OCI-LY1 (cell line): Measurements from ENCODE around the gene PTPRM.

ENCODE experiments used
- H2AFZ ChIP-seq: fragments of 200-600 bp; sonication (generic), shearing (Covaris generic); 2 replicates; pipeline ENCODE4 v1.6.0; 2014; ENCODE audit warnings: antibody characterized with exemption, mild to moderate bottlenecking, low read length
- H3F3A ChIP-seq: fragments of 200-600 bp; sonication (generic), shearing (Covaris generic); 2 replicates; pipeline ENCODE4 v1.6.0; 2014; ENCODE audit warnings: mild to moderate bottlenecking, antibody characterized with exemption, low read length, moderate library complexity; ENCODE audit not compliant: insufficient read depth
- H3K27ac ChIP-seq: fragments of 200-600 bp; sonication (generic); 2 replicates; pipeline ENCODE4 v1.5.1; 2014; ENCODE audit warnings: low read length, mixed run types, mild to moderate bottlenecking, low read depth; ENCODE audit not compliant: poor library complexity, severe bottlenecking
- H3K27me3 ChIP-seq: fragments of 200-600 bp; sonication (generic); 2 replicates; pipeline ENCODE4 v1.6.0; 2014; ENCODE audit warnings: antibody characterized with exemption, mild to moderate bottlenecking, low read length, moderate library complexity; ENCODE audit not compliant: insufficient read depth
- H3K36me3 ChIP-seq: fragments of 200-600 bp; sonication (generic); 2 replicates; pipeline ENCODE4 v1.6.1; 2014; ENCODE audit warnings: mild to moderate bottlenecking, antibody characterized with exemption, low read length, moderate library complexity, mixed read lengths; ENCODE audit not compliant: insufficient read depth
- H3K4me1 ChIP-seq: fragments of 200-600 bp; sonication (generic); 2 replicates; pipeline ENCODE4 v1.5.1; 2014; ENCODE audit warnings: mild to moderate bottlenecking, low read length, moderate library complexity; ENCODE audit not compliant: insufficient read depth, severe bottlenecking
- H3K4me2 ChIP-seq: fragments of 200-600 bp; sonication (generic), shearing (Covaris generic); 2 replicates; pipeline ENCODE4 v1.6.1; 2014; ENCODE audit warnings: low read length
- H3K4me3 ChIP-seq: fragments of 200-600 bp; sonication (generic); 2 replicates; pipeline ENCODE4 v1.5.1; 2014; ENCODE audit warnings: low read length, low read depth, mild to moderate bottlenecking, mixed read lengths; ENCODE audit not compliant: poor library complexity, severe bottlenecking
- H3K79me2 ChIP-seq: fragments of 200-600 bp; shearing (Covaris generic); 2 replicates; pipeline ENCODE4 v1.6.1; 2016; ENCODE audit warnings: mixed run types, low read length, mixed read lengths; ENCODE audit not compliant: insufficient read depth
- H3K9ac ChIP-seq: fragments of 200-600 bp; sonication (generic), shearing (Covaris generic); 2 replicates; pipeline ENCODE4 v1.6.1; 2014; ENCODE audit warnings: mild to moderate bottlenecking, low read length, mixed read lengths
- H3K9me2 ChIP-seq: fragments of 200-600 bp; sonication (generic), shearing (Covaris generic); 2 replicates; pipeline ENCODE4 v1.6.1; 2014; ENCODE audit warnings: low read depth, mild to moderate bottlenecking, low read length, mixed read lengths
- H3K9me3 ChIP-seq: fragments of 200-600 bp; shearing (Covaris generic); 2 replicates; pipeline ENCODE4 v1.6.1; 2014; ENCODE audit warnings: low read length, mixed read lengths
- H4K20me1 ChIP-seq: fragments of 200-600 bp; sonication (generic), shearing (Covaris generic); 2 replicates; pipeline ENCODE4 v1.6.0; 2016; ENCODE audit warnings: mild to moderate bottlenecking, low read length; ENCODE audit not compliant: insufficient read depth
- EZH2 ChIP-seq: fragments of 200-600 bp; sonication (generic), shearing (Covaris generic); IDR thresholded peaks from 2 replicates; pipeline ENCODE4 v1.8.0; 2017; ENCODE audit warnings: borderline replicate concordance, mixed run types, mild to moderate bottlenecking, antibody characterized with exemption, low read length, moderate library complexity, mixed read lengths
- TF ChIP-seq, protein P1 (sequence below): fragments of 200-600 bp; sonication (generic), shearing (Covaris generic); IDR thresholded peaks from 2 replicates; pipeline ENCODE4 v1.5.1; 2017; ENCODE audit warnings: mild to moderate bottlenecking, antibody characterized with exemption, low read length, moderate library complexity, mixed read lengths

Gene PTPRM

DNA sequence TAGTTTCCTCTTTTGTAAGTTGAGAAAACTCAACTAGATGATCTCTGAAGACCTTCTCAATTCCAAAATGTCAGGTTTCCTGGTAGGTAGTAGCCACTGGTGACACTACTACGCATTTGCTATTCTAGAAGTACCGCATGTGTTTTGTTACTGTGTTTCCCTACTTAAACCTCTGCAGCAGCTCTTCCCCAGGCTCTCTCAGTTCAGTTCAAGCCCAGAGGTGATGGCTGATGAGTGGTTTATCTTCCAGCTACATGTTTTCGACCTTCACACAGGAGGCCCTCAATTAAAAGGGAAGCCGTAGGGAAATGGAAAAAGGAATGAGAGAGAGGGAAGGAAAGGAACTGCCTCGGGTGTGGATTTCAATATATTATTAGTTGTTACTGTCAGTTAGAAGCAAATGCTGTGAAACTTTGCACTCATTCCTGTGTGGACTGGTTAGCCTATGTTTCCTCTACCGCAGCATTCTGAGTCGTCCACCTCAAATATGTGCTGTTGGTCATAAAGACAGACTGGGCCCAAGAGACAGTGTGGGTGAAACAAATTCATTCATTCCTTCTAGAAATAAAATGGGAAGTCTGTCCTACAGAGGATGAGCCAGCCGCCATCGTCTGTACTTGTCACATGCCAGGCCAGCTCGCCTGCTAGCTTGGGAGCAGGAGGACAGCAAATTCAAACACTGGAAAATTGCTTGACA lies 586.9 kb downstream of the PTPRM start:
- H3K79me2 ChIP-seq, result no peaks in the 10 kb centered on the region
- no peaks in the 10 kb centered on the region for H3K9me2 ChIP-seq
- H3F3A ChIP-seq, result no peaks in the 10 kb centered on the region
- no peak overlapping the region for H2AFZ ChIP-seq
- no peaks in the 10 kb centered on the region for H3K36me3 ChIP-seq
- no peaks in the 10 kb centered on the region for H3K27me3 ChIP-seq
- H3K4me1 ChIP-seq, result no peaks in the 10 kb centered on the region
- H3K4me3 ChIP-seq, result no peak overlapping the region
- no peaks in the 10 kb centered on the region for H3K9me3 ChIP-seq
- H3K27ac ChIP-seq, result no peak overlapping the region
- no peak for TF ChIP-seq EZH2
- TF ChIP-seq, protein P1, sequence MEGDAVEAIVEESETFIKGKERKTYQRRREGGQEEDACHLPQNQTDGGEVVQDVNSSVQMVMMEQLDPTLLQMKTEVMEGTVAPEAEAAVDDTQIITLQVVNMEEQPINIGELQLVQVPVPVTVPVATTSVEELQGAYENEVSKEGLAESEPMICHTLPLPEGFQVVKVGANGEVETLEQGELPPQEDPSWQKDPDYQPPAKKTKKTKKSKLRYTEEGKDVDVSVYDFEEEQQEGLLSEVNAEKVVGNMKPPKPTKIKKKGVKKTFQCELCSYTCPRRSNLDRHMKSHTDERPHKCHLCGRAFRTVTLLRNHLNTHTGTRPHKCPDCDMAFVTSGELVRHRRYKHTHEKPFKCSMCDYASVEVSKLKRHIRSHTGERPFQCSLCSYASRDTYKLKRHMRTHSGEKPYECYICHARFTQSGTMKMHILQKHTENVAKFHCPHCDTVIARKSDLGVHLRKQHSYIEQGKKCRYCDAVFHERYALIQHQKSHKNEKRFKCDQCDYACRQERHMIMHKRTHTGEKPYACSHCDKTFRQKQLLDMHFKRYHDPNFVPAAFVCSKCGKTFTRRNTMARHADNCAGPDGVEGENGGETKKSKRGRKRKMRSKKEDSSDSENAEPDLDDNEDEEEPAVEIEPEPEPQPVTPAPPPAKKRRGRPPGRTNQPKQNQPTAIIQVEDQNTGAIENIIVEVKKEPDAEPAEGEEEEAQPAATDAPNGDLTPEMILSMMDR, result no peak
- no peak overlapping the region for H3K4me2 ChIP-seq
- no peak overlapping the region for H3K9ac ChIP-seq
- no peaks in the 10 kb centered on the region for H4K20me1 ChIP-seq

DNA sequence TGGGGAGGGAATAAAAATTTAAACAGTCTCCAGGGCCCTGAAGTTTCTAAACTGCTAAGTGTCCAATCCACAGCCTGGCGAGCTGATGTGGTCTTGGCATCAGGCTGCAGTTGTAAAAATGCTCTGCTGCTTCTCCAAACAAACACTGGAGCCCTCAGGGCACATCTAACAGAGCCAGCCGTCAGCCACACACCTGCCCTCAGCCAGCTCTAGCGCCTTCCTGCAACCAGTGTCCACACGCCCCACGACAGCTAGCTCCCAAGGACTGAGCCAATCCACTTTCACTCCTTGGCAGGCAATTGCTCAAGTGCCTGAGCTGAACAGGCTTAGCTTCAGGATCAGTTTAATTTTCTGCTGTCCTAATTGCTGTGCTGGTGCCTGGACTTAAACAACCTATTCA lies 595.7 kb downstream of the PTPRM start:
- Histone ChIP-seq H3K4me2 (no peak overlapping the region), H3K4me1 (no peaks in the 10 kb centered on the region), H3K9me3 (no peaks in the 10 kb centered on the region), H3K4me3 (no peak overlapping the region), H3K79me2 (no peaks in the 10 kb centered on the region), H3K27me3 (no peaks in the 10 kb centered on the region), H3K9me2 (no peaks in the 10 kb centered on the region), H3K36me3 (no peaks in the 10 kb centered on the region), H4K20me1 (no peaks in the 10 kb centered on the region), H3F3A (no peaks in the 10 kb centered on the region), H2AFZ (no peak overlapping the region), H3K9ac (no peak overlapping the region), H3K27ac (no peak overlapping the region)
- TF ChIP-seq, protein P1, result no peak
- no peak for TF ChIP-seq EZH2

DNA sequence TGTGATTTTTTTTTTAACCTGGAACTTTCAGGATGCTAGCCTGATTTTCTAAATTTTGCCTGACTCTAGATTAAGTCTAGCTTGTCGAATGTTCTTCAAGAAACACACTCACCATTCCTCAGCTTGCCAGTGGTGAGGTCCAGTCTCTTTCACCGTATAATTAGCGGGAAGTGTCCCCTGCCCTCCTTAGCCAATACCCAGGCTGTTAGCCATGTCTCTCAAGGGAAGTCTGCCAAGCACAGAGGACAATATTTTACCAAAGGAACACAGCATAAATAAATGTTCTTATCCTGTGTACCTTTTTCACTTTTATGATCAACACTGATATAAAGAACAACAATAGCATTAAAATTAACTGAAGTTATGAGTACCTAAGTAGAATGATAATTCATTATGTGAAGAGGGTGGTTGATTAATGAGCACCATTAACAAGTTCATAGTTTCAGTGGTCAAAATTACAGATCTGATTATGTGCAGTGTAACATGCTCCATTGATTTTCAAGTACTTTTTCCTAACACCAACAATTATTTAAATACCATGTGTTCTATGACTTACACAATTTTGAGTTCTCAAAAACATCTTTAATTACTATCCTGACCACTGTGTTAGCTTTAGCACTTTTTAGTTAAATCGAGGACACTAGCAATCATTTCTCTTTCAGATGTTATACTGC lies 596.3 kb downstream of the PTPRM start:
- Histone ChIP-seq H3K36me3 (no peaks in the 10 kb centered on the region), H3K9me2 (no peaks in the 10 kb centered on the region), H3K4me3 (no peak overlapping the region)

More for the DNA sequence above, 596.3 kb downstream of the PTPRM start:
- TF ChIP-seq EZH2, result no peak
- TF ChIP-seq, protein P1, result no peak
- Histone ChIP-seq H3K4me1 (no peaks in the 10 kb centered on the region), H3K9ac (no peak overlapping the region), H3F3A (no peaks in the 10 kb centered on the region), H4K20me1 (no peaks in the 10 kb centered on the region), H3K9me3 (no peaks in the 10 kb centered on the region), H2AFZ (no peak overlapping the region), H3K79me2 (no peaks in the 10 kb centered on the region), H3K4me2 (no peak overlapping the region), H3K27me3 (no peaks in the 10 kb centered on the region), H3K27ac (no peak overlapping the region)
